ENCODE data around the gene FBXO17. TPM values are rescaled to one million over a fixed set of nuclear protein-coding genes. Genes with fewer than 3 reads are reported as not detected.

The FBXO17 gene, protein sequence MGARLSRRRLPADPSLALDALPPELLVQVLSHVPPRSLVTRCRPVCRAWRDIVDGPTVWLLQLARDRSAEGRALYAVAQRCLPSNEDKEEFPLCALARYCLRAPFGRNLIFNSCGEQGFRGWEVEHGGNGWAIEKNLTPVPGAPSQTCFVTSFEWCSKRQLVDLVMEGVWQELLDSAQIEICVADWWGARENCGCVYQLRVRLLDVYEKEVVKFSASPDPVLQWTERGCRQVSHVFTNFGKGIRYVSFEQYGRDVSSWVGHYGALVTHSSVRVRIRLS
- total RNA-seq (10 to 100 TPM in 1 of 2 donors, 1 to 10 TPM in 1; 7.7 to 20.8 TPM), polyA plus RNA-seq (ENCODE audit: insufficient read length in 2 of 2) (10 to 100 TPM; 13.2 to 18.0 TPM)
- long read RNA-seq, donor 1, partial matches to known transcripts = 0 of 3 reads
- long read RNA-seq, donor 1, other reads (novel, unspliced or antisense) = 0 of 3 reads
- long read RNA-seq, donor 2, partial matches to known transcripts = 0 of 1 reads
- long read RNA-seq, donor 2, other reads (novel, unspliced or antisense) = 0 of 1 reads
- long read RNA-seq, donor 3, partial matches to known transcripts = 0 of 3 reads
- long read RNA-seq, donor 3, other reads (novel, unspliced or antisense) = 0 of 3 reads
- long read RNA-seq, donor 4, transcript FBXO17-201 (6 exons, 2,386 nt) = major isoform, 20 of 35 reads
- long read RNA-seq, donor 4, partial matches to known transcripts = 10 of 35 reads
- long read RNA-seq, donor 4, other reads (novel, unspliced or antisense) = 0 of 35 reads

DNA sequence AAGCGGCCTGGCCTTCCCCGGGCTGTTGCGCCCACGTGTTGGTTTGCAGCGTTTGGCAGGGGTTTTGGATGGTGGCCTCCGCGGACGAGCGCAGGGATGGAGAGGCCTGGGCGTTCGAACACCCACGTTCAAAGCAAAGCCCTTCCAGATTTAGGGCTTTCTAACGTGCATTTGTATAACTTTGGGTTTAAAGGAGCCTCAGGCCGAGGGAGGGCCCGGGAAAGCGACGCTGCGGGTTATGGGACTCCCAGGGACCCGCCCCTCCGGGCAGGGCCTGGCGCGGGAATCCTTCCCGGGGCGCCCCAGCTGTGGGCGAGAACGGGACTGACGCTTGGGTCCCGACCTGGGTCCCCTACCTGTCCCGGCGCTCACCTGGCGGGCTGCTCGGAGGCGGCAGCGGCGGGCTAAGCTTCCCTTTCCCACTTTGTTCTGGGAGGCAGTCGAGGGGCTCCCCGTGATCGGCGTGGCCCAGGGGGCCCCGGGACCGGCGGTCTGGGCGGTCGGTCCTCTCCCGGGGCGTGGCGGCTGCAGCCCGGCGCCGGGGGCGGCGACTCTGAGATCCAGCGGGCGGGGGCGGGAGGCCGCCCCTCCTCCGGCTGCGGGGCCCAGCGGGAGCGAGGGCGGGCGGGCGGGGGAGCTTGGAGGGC, at the start of gene FBXO17:
Gene FBXO17, minus strand, starts transcription at position 529 of the 647 bp plus-strand sequence. CDS start 25,423 bp downstream, outside the sequence.
- Histone ChIP-seq H3K36me3 (ENCODE audit: control insufficient read depth, insufficient read depth, low read length) (no peaks in the 10 kb centered on the region), H3K4me3 (ENCODE audit: low read depth, low read length) (peak within 1 kb of the TSS; percentile 56), H3K27ac (ENCODE audit: low read depth, low read length) (peak within 1 kb of the TSS; percentile 59), H3K27me3 (ENCODE audit: control insufficient read depth, insufficient read depth, low read length) (no peaks in the 10 kb centered on the region), H3K9me3 (ENCODE audit: control insufficient read depth, insufficient read depth, low read length) (no peaks in the 10 kb centered on the region), H3K4me1 (ENCODE audit: control insufficient read depth, insufficient read depth, low read length) (peaks cover 15% of the 10 kb centered on the region)
- peak in 3 of 6 donors; percentile 39 to 68 (median 46) for DNase-seq (ENCODE audit: low read depth in 4 of 6, low spot score in 6 of 6)
- WGBS (ENCODE audit: insufficient coverage) = under 1% methylated on average over 54 of the region's 63 CpGs

DNA sequence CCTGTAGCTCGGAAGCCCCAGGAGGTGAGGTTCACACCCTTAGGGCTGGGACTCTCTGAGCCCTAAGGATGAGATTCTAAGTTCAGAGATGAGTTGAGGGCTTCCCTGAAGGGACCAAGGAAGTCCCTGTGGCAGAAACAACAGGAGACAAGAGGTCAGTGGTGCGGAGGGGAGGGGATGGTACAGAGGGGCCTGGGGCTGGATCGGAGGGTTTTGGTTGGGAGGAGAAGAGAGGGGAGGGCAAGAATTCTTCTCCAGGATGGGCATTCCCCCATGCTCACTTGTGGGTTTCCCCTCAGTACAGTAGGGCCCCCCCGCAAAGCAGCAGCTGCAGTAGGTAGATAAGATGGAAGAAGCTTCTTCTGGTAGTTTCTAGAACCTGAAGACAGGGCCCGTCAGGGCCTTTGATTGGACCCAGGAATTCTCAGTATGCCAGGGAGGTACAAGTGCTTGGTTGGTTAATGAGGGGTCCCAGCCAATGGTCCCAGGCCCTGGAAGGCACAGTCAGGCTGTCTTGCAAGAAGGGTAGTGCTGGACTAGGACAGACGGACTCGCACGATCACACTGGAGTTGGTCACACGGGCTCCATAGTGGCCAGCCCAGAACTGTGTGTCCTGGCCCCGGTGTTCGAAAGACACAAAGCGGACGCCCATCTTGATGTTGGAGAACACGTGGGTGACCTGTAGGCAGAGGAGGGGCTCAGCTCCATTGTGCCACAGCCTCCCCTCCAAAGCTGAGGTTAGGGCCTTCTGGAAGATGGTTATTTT, 49.5 kb upstream of the FBXO17 start:
- H3K9me3 ChIP-seq (ENCODE audit: control insufficient read depth, insufficient read depth, low read length) = no peaks in the 10 kb centered on the region
- no peak overlapping the region for H3K4me3 ChIP-seq (ENCODE audit: low read depth, low read length)
- H3K27me3 ChIP-seq (ENCODE audit: control insufficient read depth, insufficient read depth, low read length) = no peaks in the 10 kb centered on the region
- H3K36me3 ChIP-seq (ENCODE audit: control insufficient read depth, insufficient read depth, low read length) = peaks cover 55% of the 10 kb centered on the region
- no peaks in the 10 kb centered on the region for H3K4me1 ChIP-seq (ENCODE audit: control insufficient read depth, insufficient read depth, low read length)
- no peak overlapping the region for H3K27ac ChIP-seq (ENCODE audit: low read depth, low read length)
- no peak for DNase-seq (ENCODE audit: low read depth in 4 of 6, low spot score in 6 of 6)
- 93% methylated on average over 13 of the region's 14 CpGs for WGBS (ENCODE audit: insufficient coverage)

DNA sequence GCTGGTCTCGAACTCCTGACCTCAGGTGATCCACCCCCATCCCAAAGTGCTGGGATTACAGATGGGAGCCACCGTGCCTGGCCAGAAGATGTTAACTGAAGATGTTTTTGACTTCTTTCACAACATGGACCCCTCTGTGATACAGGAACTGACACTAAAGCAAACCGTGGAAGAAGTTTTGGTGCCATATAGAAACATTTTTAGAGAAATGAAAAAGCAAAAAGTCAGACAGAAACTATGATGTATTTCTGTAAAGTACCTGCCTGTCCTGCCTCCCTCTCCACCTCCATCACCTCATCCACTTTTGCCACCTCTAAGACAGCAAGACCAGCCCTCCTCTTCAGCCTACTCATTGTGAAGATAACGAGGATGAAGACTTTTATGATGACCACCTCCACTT, 45.5 kb upstream of the FBXO17 start:
- H3K4me3 ChIP-seq (ENCODE audit: low read depth, low read length) = no peak overlapping the region
- no peaks in the 10 kb centered on the region for H3K27me3 ChIP-seq (ENCODE audit: control insufficient read depth, insufficient read depth, low read length)
- 100% methylated on average over 1 of the region's 4 CpGs for WGBS (ENCODE audit: insufficient coverage)
- no peaks in the 10 kb centered on the region for H3K9me3 ChIP-seq (ENCODE audit: control insufficient read depth, insufficient read depth, low read length)
- H3K4me1 ChIP-seq (ENCODE audit: control insufficient read depth, insufficient read depth, low read length) = no peaks in the 10 kb centered on the region
- peaks cover 24% of the 10 kb centered on the region for H3K36me3 ChIP-seq (ENCODE audit: control insufficient read depth, insufficient read depth, low read length)
- no peak overlapping the region for H3K27ac ChIP-seq (ENCODE audit: low read depth, low read length)
- no peak for DNase-seq (ENCODE audit: low read depth in 4 of 6, low spot score in 6 of 6)

DNA sequence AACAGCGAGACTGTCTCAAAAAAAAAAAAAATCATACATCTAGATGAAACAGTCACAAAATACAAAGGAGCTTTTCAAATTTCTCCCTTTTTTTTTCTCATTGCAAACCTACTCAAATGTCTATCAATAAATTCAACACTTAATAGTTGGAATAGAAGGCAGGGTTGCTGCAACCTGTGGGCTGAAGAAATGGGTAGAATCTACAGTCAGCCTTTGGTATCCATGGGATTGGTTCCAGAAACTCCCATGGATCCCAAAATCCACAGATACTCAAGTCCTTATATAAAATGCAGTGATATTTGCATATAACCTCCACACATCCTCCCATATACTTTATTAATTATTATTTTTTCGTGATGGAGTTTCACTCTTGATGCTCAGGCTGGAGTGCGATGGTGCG, 42.1 kb upstream of the FBXO17 start:
- no peaks in the 10 kb centered on the region for H3K9me3 ChIP-seq (ENCODE audit: control insufficient read depth, insufficient read depth, low read length)
- WGBS (ENCODE audit: insufficient coverage) = 90% methylated on average over 2 of the region's 4 CpGs
- H3K4me3 ChIP-seq (ENCODE audit: low read depth, low read length) = no peak overlapping the region
- H3K4me1 ChIP-seq (ENCODE audit: control insufficient read depth, insufficient read depth, low read length) = no peaks in the 10 kb centered on the region
- DNase-seq (ENCODE audit: low read depth in 4 of 6, low spot score in 6 of 6) = no peak
- H3K27ac ChIP-seq (ENCODE audit: low read depth, low read length) = no peak overlapping the region
- H3K36me3 ChIP-seq (ENCODE audit: control insufficient read depth, insufficient read depth, low read length) = peaks cover 22% of the 10 kb centered on the region
- no peaks in the 10 kb centered on the region for H3K27me3 ChIP-seq (ENCODE audit: control insufficient read depth, insufficient read depth, low read length)

DNA sequence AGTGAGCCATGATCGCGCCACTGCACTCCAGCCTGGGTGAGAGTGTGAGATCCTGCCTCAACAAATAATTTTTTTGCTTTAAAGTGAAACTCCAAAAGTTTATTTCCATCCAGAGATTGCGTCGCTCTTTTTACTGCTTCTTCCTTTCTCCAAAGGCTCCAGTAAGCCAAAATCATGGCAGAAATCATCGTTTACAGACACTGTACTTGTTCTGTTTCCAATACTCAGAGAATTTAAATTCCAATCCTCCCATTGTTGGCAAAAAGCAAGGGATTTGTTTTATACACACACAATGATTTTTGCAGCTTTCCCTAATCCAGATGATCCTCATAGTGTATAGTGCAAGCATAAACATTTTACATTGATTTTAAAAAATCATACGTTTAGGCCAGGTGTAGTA, 41.5 kb upstream of the FBXO17 start:
- Histone ChIP-seq H3K36me3 (ENCODE audit: control insufficient read depth, insufficient read depth, low read length) (peaks cover 25% of the 10 kb centered on the region), H3K4me1 (ENCODE audit: control insufficient read depth, insufficient read depth, low read length) (no peaks in the 10 kb centered on the region), H3K27me3 (ENCODE audit: control insufficient read depth, insufficient read depth, low read length) (no peaks in the 10 kb centered on the region), H3K27ac (ENCODE audit: low read depth, low read length) (no peak overlapping the region), H3K9me3 (ENCODE audit: control insufficient read depth, insufficient read depth, low read length) (no peaks in the 10 kb centered on the region), H3K4me3 (ENCODE audit: low read depth, low read length) (no peak overlapping the region)
- 85% methylated on average over 5 of the region's 6 CpGs for WGBS (ENCODE audit: insufficient coverage)
- no peak for DNase-seq (ENCODE audit: low read depth in 4 of 6, low spot score in 6 of 6)

DNA sequence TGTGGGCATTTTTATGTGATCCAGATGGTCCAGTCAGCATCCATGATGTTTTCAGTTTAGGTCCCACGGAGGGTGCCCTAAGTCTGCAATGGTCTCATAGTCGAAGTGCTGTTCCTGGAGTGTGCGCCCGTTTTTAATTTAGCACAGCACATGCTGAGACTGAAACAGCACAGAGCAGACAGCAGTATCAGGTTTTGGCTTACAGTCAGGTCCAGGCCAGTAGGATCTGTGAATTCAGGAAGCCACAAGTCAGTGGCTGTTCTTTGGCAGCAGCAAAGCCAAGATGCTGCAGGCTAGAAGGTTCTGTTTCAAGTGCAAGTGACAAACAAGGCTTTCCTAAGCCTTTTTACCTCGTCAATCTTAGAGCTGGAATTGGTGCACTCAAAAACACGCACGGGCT, 38.5 kb upstream of the FBXO17 start:
- Histone ChIP-seq H3K4me1 (ENCODE audit: control insufficient read depth, insufficient read depth, low read length) (no peaks in the 10 kb centered on the region), H3K9me3 (ENCODE audit: control insufficient read depth, insufficient read depth, low read length) (no peaks in the 10 kb centered on the region), H3K36me3 (ENCODE audit: control insufficient read depth, insufficient read depth, low read length) (peaks cover 28% of the 10 kb centered on the region), H3K27me3 (ENCODE audit: control insufficient read depth, insufficient read depth, low read length) (no peaks in the 10 kb centered on the region), H3K27ac (ENCODE audit: low read depth, low read length) (no peak overlapping the region), H3K4me3 (ENCODE audit: low read depth, low read length) (no peak overlapping the region)
- DNase-seq (ENCODE audit: low read depth in 4 of 6, low spot score in 6 of 6) = no peak
- WGBS (ENCODE audit: insufficient coverage) = 93% methylated on average over 7 of the region's 7 CpGs

DNA sequence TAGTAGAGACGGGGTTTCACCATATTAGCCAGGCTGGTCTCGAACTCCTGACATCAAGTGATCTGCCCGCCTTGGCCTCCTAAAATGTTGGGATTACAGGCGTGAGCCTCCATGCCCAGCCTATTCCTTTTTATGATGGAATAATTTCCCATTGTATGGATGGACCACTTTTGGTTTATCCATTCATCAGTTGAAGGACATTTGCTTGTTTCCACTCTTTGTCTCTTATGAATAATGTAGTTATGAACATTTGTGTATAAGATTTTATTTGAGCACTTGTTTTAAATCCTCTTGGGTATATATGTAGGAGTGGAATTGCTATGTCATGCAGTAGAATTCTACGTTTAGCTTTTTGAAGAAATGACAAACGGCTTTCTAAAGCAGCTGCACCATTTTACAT, 33.5 kb upstream of the FBXO17 start:
- Histone ChIP-seq H3K4me3 (ENCODE audit: low read depth, low read length) (no peak overlapping the region), H3K36me3 (ENCODE audit: control insufficient read depth, insufficient read depth, low read length) (peaks cover 19% of the 10 kb centered on the region), H3K27me3 (ENCODE audit: control insufficient read depth, insufficient read depth, low read length) (no peaks in the 10 kb centered on the region), H3K4me1 (ENCODE audit: control insufficient read depth, insufficient read depth, low read length) (no peaks in the 10 kb centered on the region), H3K27ac (ENCODE audit: low read depth, low read length) (no peak overlapping the region), H3K9me3 (ENCODE audit: control insufficient read depth, insufficient read depth, low read length) (no peaks in the 10 kb centered on the region)
- WGBS (ENCODE audit: insufficient coverage) = 90% methylated on average over 2 of the region's 6 CpGs
- DNase-seq (ENCODE audit: low read depth in 4 of 6, low spot score in 6 of 6) = no peak

DNA sequence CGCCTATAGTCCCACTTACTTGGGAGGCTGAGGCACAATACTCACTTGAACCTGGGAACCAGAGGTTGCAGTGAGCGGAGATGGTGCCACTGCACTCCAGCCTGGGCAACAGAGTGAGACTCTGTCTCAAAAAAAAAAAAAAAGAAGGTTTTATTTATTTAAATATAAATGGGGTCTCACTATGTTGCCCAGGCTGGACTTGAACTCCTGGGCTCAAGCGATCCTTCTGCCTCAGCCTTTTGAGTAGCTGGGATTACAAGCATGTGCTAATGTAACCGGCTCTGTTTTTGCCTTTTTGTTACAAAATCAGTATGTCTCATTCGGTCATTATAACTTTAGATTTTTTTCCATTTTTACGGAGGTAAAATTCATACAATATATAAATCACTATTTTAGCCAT, 32.6 kb upstream of the FBXO17 start:
- no peak overlapping the region for H3K27ac ChIP-seq (ENCODE audit: low read depth, low read length)
- no peaks in the 10 kb centered on the region for H3K9me3 ChIP-seq (ENCODE audit: control insufficient read depth, insufficient read depth, low read length)
- no peak overlapping the region for H3K4me3 ChIP-seq (ENCODE audit: low read depth, low read length)
- H3K27me3 ChIP-seq (ENCODE audit: control insufficient read depth, insufficient read depth, low read length) = no peaks in the 10 kb centered on the region
- H3K4me1 ChIP-seq (ENCODE audit: control insufficient read depth, insufficient read depth, low read length) = no peaks in the 10 kb centered on the region
- DNase-seq (ENCODE audit: low read depth in 4 of 6, low spot score in 6 of 6) = no peak
- H3K36me3 ChIP-seq (ENCODE audit: control insufficient read depth, insufficient read depth, low read length) = peaks cover 14% of the 10 kb centered on the region
- 100% methylated on average over 1 of the region's 6 CpGs for WGBS (ENCODE audit: insufficient coverage)

DNA sequence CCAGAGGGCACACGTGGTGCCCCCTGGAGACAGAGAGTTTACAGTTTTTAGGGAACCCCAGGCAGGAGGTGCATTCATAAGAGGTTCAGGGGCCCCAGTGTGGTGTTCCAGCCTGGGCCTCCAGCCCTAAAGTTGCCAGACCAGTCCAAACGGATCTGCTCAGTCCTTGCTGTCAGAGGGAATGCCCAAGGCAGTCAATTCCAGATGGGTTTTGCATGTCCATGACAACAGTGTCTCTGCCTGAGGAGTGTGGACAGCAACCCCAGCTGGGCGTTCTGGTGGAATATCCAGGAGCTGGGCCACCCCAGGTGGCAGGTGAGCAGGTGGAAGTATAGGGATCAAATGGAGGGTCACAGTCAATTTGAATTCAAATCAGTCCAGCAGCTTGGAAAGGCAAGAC, 31.6 kb upstream of the FBXO17 start:
- H3K9me3 ChIP-seq (ENCODE audit: control insufficient read depth, insufficient read depth, low read length) = no peaks in the 10 kb centered on the region
- 51% methylated on average over 3 of the region's 3 CpGs for WGBS (ENCODE audit: insufficient coverage)
- peaks cover 4% of the 10 kb centered on the region for H3K36me3 ChIP-seq (ENCODE audit: control insufficient read depth, insufficient read depth, low read length)
- DNase-seq (ENCODE audit: low read depth in 4 of 6, low spot score in 6 of 6) = no peak
- H3K27me3 ChIP-seq (ENCODE audit: control insufficient read depth, insufficient read depth, low read length) = no peaks in the 10 kb centered on the region
- no peak overlapping the region for H3K27ac ChIP-seq (ENCODE audit: low read depth, low read length)
- H3K4me3 ChIP-seq (ENCODE audit: low read depth, low read length) = no peak overlapping the region
- H3K4me1 ChIP-seq (ENCODE audit: control insufficient read depth, insufficient read depth, low read length) = no peaks in the 10 kb centered on the region
